HepG2 (cell line): ENCODE measurements around the gene TCERG1L. TPM values are rescaled to one million over a fixed set of nuclear protein-coding genes. Genes with fewer than 3 reads are reported as not detected.

Source experiments
- ATAC-seq: fragments of 200-7000 bp; cut with Tn5 transposase; 3 replicates; pipeline ENCODE4 v1.9.1; 2020; ENCODE audit warnings: mild to moderate bottlenecking, moderate library complexity
- BruUV-seq: library from RNA; stranded (reverse); fragments of 400-500 nt; replicated peaks from 2 replicates; lab custom pipeline; 2021; lab: Mats Ljungman, UMichigan
- CTCF ChIA-PET: fragments of 300-600 bp; formaldehyde crosslinking; extraction: SDS; loops from one replicate; lab custom pipeline; 2021; ENCODE audit warnings: low total read pairs, inconsistent platforms, low intra/inter-chr PET ratio; lab: Yijun Ruan, JAX
- POLR2A ChIA-PET: fragments of 350-600 bp; sonication (Branson Sonifier 250); formaldehyde crosslinking; loops from one replicate; lab custom pipeline; 2020; ENCODE audit warnings: antibody characterized with exemption, inconsistent platforms; lab: Yijun Ruan, JAX
- DNase-seq: peaks from one replicate; pipeline ENCODE4 v3.0.0-alpha.2; 2015; ENCODE audit warnings: low spot score
- FAIRE-seq: peaks from 3 replicates; lab custom pipeline; 2011; peaks lifted over from hg19 to GRCh38; lab: Jason Lieb, UNC
- H2AFZ ChIP-seq: one replicate; pipeline ENCODE4 v1.6.1; 2011; ENCODE audit warnings: low read length, inconsistent platforms
- H3K27ac ChIP-seq: fragments of 300-600 bp; 3 replicates; pipeline ENCODE4 v1.8.0; 2011; ENCODE audit warnings: mixed run types, mild to moderate bottlenecking, mixed read lengths, low read length, inconsistent platforms; ENCODE audit not compliant: insufficient read depth; ENCODE audit errors: extremely low read length
- H3K27me3 ChIP-seq, 2 experiments: fragments of 200-600 bp in 1 of 2; 2 replicates in 1 of 2; 3 replicates in 1 of 2; pipeline versions ENCODE4 v1.6.0 to v1.8.0; 2011; ENCODE audit warnings: low read length in 2 of 2, mild to moderate bottlenecking in 2 of 2, moderate library complexity in 2 of 2, inconsistent platforms in 1 of 2; ENCODE audit not compliant: insufficient read depth in 2 of 2, control insufficient read depth in 1 of 2
- H3K36me3 ChIP-seq, 2 experiments: fragments of 200-600 bp in 1 of 2; replicated peaks in 1 of 2; 2 replicates in 1 of 2; 3 replicates in 1 of 2; pipeline versions ENCODE4 v1.5.1 to v1.8.0; 2011; ENCODE audit warnings: low read length in 2 of 2, inconsistent platforms in 1 of 2; ENCODE audit not compliant: insufficient read depth in 2 of 2, control insufficient read depth in 1 of 2
- H3K4me1 ChIP-seq: 2 replicates; pipeline ENCODE4 v1.5.1; 2012; ENCODE audit warnings: low read length, inconsistent platforms; ENCODE audit not compliant: insufficient read depth
- H3K4me2 ChIP-seq: 2 replicates; pipeline ENCODE4 v1.6.0; 2011; ENCODE audit warnings: low read depth, low read length, inconsistent platforms
- H3K4me3 ChIP-seq, 3 experiments: fragments of 200-600 bp in 1 of 3; sonication (generic), shearing (Covaris generic) in 1 of 3; replicated peaks in 1 of 3; 2 replicates each; pipeline ENCODE4 v1.5.1; 2011 to 2016; ENCODE audit warnings: low read length in 3 of 3, inconsistent platforms in 2 of 3, low read depth in 2 of 3, mild to moderate bottlenecking in 2 of 3, control low read depth in 1 of 3, mixed read lengths in 1 of 3; ENCODE audit not compliant: insufficient read depth in 1 of 3
- H3K79me2 ChIP-seq: one replicate; pipeline ENCODE4 v1.6.1; 2011; ENCODE audit warnings: low read length, inconsistent platforms; ENCODE audit not compliant: insufficient read depth
- H3K9ac ChIP-seq: 2 replicates; pipeline ENCODE4 v1.6.0; 2011; ENCODE audit warnings: mild to moderate bottlenecking, low read depth, low read length, inconsistent platforms; ENCODE audit not compliant: insufficient read depth
- H3K9me3 ChIP-seq: 2 replicates; pipeline ENCODE4 v1.5.1; 2012; ENCODE audit warnings: mild to moderate bottlenecking, low read length
- H4K20me1 ChIP-seq: 2 replicates; pipeline ENCODE4 v1.6.0; 2011; ENCODE audit warnings: inconsistent platforms, mild to moderate bottlenecking, low read length, moderate library complexity; ENCODE audit not compliant: insufficient read depth
- ASH2L ChIP-seq: fragments of 300-600, 200-600 bp; sonication (generic); IDR thresholded peaks from 2 replicates; pipeline ENCODE4 v1.7.0; 2017; ENCODE audit warnings: low read depth, mild to moderate bottlenecking, moderate library complexity, mixed read lengths, low read length; ENCODE audit not compliant: insufficient read length
- DNMT3B ChIP-seq: conservative IDR thresholded peaks from 2 replicates; pipeline ENCODE4 v1.6.1; 2016; ENCODE audit warnings: missing biosample characterization, control low read depth
- EZH2 ChIP-seq: conservative IDR thresholded peaks from 2 replicates; pipeline ENCODE4 v1.6.1; 2012; ENCODE audit warnings: mild to moderate bottlenecking, low read depth, low read length, moderate library complexity
- FOXM1 ChIP-seq: sonication (generic); formaldehyde crosslinking; IDR thresholded peaks from 2 replicates; pipeline ENCODE4 v1.5.0; 2020; ENCODE audit warnings: missing genetic modification reagents
- HNF4A ChIP-seq: sonication (generic); formaldehyde crosslinking; IDR thresholded peaks from 2 replicates; pipeline ENCODE4 v1.4.0; 2020; ENCODE audit warnings: missing genetic modification reagents
- MAFF ChIP-seq: IDR thresholded peaks from 2 replicates; pipeline ENCODE4 v1.6.1; 2011; ENCODE audit warnings: low read depth, low read length, improper control_type of control experiment
- MAFK ChIP-seq, 2 experiments: IDR thresholded peaks in 1 of 2; conservative IDR thresholded peaks in 1 of 2; 2 replicates each; pipeline ENCODE4 v1.6.1; 2011; ENCODE audit warnings: improper control_type of control experiment in 2 of 2, low read length in 2 of 2
- NFKB2 ChIP-seq: sonication (generic); formaldehyde crosslinking; IDR thresholded peaks from 2 replicates; pipeline ENCODE4 v1.4.0; 2020; ENCODE audit warnings: missing genetic modification reagents, borderline replicate concordance
- SATB2 ChIP-seq: sonication (generic); formaldehyde crosslinking; IDR thresholded peaks from 2 replicates; pipeline ENCODE4 v1.5.0; 2020; ENCODE audit warnings: missing genetic modification reagents
- ZNF256 ChIP-seq: sonication (generic); formaldehyde crosslinking; conservative IDR thresholded peaks from 2 replicates; pipeline ENCODE4 v1.4.0; 2020; ENCODE audit warnings: missing genetic modification reagents
- WGBS: methylation state at CpG from one replicate; pipeline ENCODE4 v1.1.6; 2017; ENCODE audit warnings: low lambda C conversion rate; 5-methylcytosine and 5-hydroxymethylcytosine counted together
- in situ Hi-C: cut with HindIII; loops from 2 replicates; pipeline ENCODE4 v1.10.0; 2017; ENCODE audit warnings: low pct_unique_long_range_greater_than_20kb; ENCODE audit not compliant: extremely low pct_ligation_motif_present
- intact Hi-C: fragments of 100-400 bp; cut with micrococcal nuclease; formaldehyde crosslinking; loops from one replicate; pipeline ENCODE4 v1.10.0; 2022; ENCODE audit not compliant: unreplicated experiment
- polyA plus RNA-seq, 8 experiments: library from polyadenylated mRNA; depleted of rRNA in 3 of 8; stranded (reverse) in 7 of 8; unstranded in 1 of 8; fragments of >200 nt; fragmentation: Illumina TruSeq in 4 of 8; extraction: Trizol in 4 of 8; gene quantifications; 2 replicates each; pipeline versions ENCODE4 v1.2.1 to v1.2.3, GENCODE V29; 2011 to 2016; ENCODE audit warnings: low read depth in 4 of 8, missing spikeins in 1 of 8, mixed read lengths in 1 of 8; ENCODE audit not compliant: insufficient read depth in 1 of 8
- total RNA-seq, 5 experiments: library from RNA; depleted of rRNA; stranded (reverse); fragments of >200 nt; fragmentation: Illumina TruSeq; extraction: Trizol; gene quantifications; 2 replicates each; pipeline ENCODE4 v1.2.3, GENCODE V29; 2016; ENCODE audit warnings: low read depth in 1 of 5

TCERG1L gene
- total and polyA plus RNA-seq, 2 of the 13 experiments (the other 11 are each of a cell fraction or from before 2014, with no cell fraction given): not detected

DNA sequence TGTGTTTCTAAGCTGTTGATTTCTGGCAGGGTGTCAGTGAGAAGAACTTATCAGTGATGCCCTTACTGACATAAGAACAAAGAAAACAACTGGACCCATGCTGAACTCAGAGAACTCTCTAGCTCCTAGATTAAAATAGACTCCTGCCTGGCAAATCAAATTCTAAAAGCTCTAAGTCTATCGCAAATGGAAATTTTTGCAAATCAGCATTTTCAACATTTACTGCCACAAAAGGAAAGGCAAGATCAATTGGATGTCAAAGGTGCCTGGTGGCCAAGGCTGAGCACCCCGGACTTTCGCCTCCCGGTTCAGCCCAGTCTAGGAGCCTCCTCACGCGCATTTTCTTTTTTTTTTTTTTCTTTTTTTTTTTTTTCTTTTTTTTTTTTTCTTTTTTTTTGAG lies 251.6 kb downstream of the TCERG1L start:
- no peak overlapping the region for H2AFZ ChIP-seq
- intact Hi-C loops: no loop called here
- no peak overlapping the region for H3K4me2 ChIP-seq
- H3K9me3 ChIP-seq: no peaks in the 10 kb centered on the region
- no peak overlapping the region for H3K4me3 ChIP-seq
- H3K36me3 ChIP-seq: no peaks in the 10 kb centered on the region
- no peaks in the 10 kb centered on the region for H3K79me2 ChIP-seq
- H3K27ac ChIP-seq: no peak overlapping the region
- no peaks in the 10 kb centered on the region for H4K20me1 ChIP-seq
- peaks cover 0 to 10% of the 10 kb centered on the region in 2 experiments; a peak in 2 of 5 replicates for H3K27me3 ChIP-seq
- BruUV-seq: no TSS peak
- ChIA-PET CTCF (no interaction called here), POLR2A (no interaction called here)
- TF ChIP-seq SATB2 (CRISPR knock-in tag) (no peak), ZNF256 (no peak), ASH2L (no peak), MAFF (peak; percentile 78), MAFK (conservative IDR thresholded peaks at IDR 0.05 in 1 of 2, IDR thresholded peaks at IDR 0.05 in 1 of 2; ENCODE audit: low read length in 2 of 2) (peak; percentile 77 to 81), EZH2 (no peak), NFKB2 (no peak)
- WGBS: 17% methylated on average over 6 of the region's 6 CpGs
- H3K4me1 ChIP-seq: no peaks in the 10 kb centered on the region
- no peak for ATAC-seq
- in situ Hi-C loops: no loop called here
- no peak for FAIRE-seq
- no peak for DNase-seq
- H3K9ac ChIP-seq: no peak overlapping the region

- FAIRE-seq: no peak
- POLR2A ChIA-PET: no interaction called here
Observed at GRCh38 chr10:131058799-131059198, 252.7 kb downstream of the TCERG1L start.

More at GRCh38 chr10:131058799-131059198, 252.7 kb downstream of the TCERG1L start:
- in situ Hi-C loops (no loop called here), intact Hi-C loops (no loop called here)
- H3K9ac ChIP-seq: no peak overlapping the region
- BruUV-seq: no TSS peak
- no peaks in the 10 kb centered on the region for H3K9me3 ChIP-seq
- no peak overlapping the region for H3K27ac ChIP-seq
- no peak overlapping the region for H3K4me3 ChIP-seq
- H3K27me3 ChIP-seq: peaks cover 0 to 10% of the 10 kb centered on the region in 2 experiments; a peak in 2 of 5 replicates
- CTCF ChIA-PET: no interaction called here
- WGBS: 0% methylated on average over 3 of the region's 3 CpGs
- no peak for DNase-seq
- H3K4me2 ChIP-seq: no peak overlapping the region
- ATAC-seq: no peak
- no peak overlapping the region for H2AFZ ChIP-seq
- no peaks in the 10 kb centered on the region for H3K4me1 ChIP-seq
- H3K79me2 ChIP-seq: no peaks in the 10 kb centered on the region
- no peak for TF ChIP-seq DNMT3B (CRISPR knock-in tag)
- no peak for TF ChIP-seq HNF4A (CRISPR knock-in tag)
- no peak for TF ChIP-seq FOXM1
- TF ChIP-seq, all 625 proteins: peak for 0
- Histone ChIP-seq H4K20me1 (no peaks in the 10 kb centered on the region), H3K36me3 (no peaks in the 10 kb centered on the region)
